GM18526 (cell line): ENCODE results near the gene ARHGAP12.

ENCODE experiments used
- POLR2A ChIP-seq: IDR thresholded peaks from 3 replicates; pipeline ENCODE4 v1.6.1; 2011; ENCODE audit not compliant: insufficient read length; ENCODE audit errors: extremely low read depth

Gene ARHGAP12

GRCh38 chr10:31953480-31953879, 24.8 kb upstream of the ARHGAP12 start:
- TF ChIP-seq POLR2A: no peak

GRCh38 chr10:31953080-31953479, 24.4 kb upstream of the ARHGAP12 start:
- no peak for TF ChIP-seq POLR2A

- TF ChIP-seq POLR2A: no peak
These were observed 23.4 kb upstream of the ARHGAP12 start for GRCh38 chr10:31952066-31952465.

- no peak for TF ChIP-seq POLR2A
These were observed 20.6 kb upstream of the ARHGAP12 start for GRCh38 chr10:31949266-31949665.

- TF ChIP-seq POLR2A: no peak
These were observed 19.4 kb upstream of the ARHGAP12 start for GRCh38 chr10:31948021-31948420.

GRCh38 chr10:31947144-31947926, 18.7 kb upstream of the ARHGAP12 start:
- no peak for TF ChIP-seq POLR2A

GRCh38 chr10:31945392-31945791, 16.8 kb upstream of the ARHGAP12 start:
- TF ChIP-seq POLR2A: no peak

- TF ChIP-seq POLR2A: no peak
These were observed 15.4 kb upstream of the ARHGAP12 start for GRCh38 chr10:31944071-31944433.

GRCh38 chr10:31942892-31943291, 14.3 kb upstream of the ARHGAP12 start:
- TF ChIP-seq POLR2A: no peak

- TF ChIP-seq POLR2A: no peak
These were observed 13.8 kb upstream of the ARHGAP12 start for GRCh38 chr10:31942435-31942834.

GRCh38 chr10:31940839-31941653, 12.4 kb upstream of the ARHGAP12 start:
- TF ChIP-seq POLR2A: no peak

GRCh38 chr10:31939797-31940708, 11.4 kb upstream of the ARHGAP12 start:
- TF ChIP-seq POLR2A: no peak

- TF ChIP-seq POLR2A: no peak
These were observed 8.7 kb upstream of the ARHGAP12 start for GRCh38 chr10:31937371-31937770.

- TF ChIP-seq POLR2A: no peak
These were observed 8.3 kb upstream of the ARHGAP12 start for GRCh38 chr10:31936933-31937332.

GRCh38 chr10:31936086-31936485, 7.5 kb upstream of the ARHGAP12 start:
- no peak for TF ChIP-seq POLR2A
